Heart left ventricle (tissue), 16 donors: Measurements from ENCODE around the gene PRKAA2. TPM values are rescaled to one million over a fixed set of nuclear protein-coding genes. Genes with fewer than 3 reads are reported as not detected.
A peak's percentile ranks its signal among the peaks of the same experiment; 100 is the strongest.

Source experiments
- ATAC-seq, 4 donors: fragments of 200-7000 bp; cut with Tn5 transposase; one replicate each; pipeline ENCODE4 v1.9.1; 2020 to 2022; ENCODE audit warnings: moderate library complexity in 4 of 4, mild to moderate bottlenecking in 3 of 4, moderate number of reproducible peaks in 1 of 4
- DNase-seq, 5 donors: peaks; one replicate each; pipeline ENCODE4 v3.0.0-alpha.2; 2020
- H3K27ac ChIP-seq, 12 donors: fragments of 200-600 bp; sonication (generic) in 4 of 12; one replicate each; pipeline versions ENCODE4 v1.5.0 to v1.8.0; 2016 to 2022; ENCODE audit warnings: mild to moderate bottlenecking in 2 of 12
- H3K27me3 ChIP-seq, 9 donors: fragments of 200-600 bp; sonication (generic) in 2 of 9; one replicate each; pipeline versions ENCODE4 v1.5.1 to v1.8.0; 2016 to 2022; ENCODE audit warnings: mild to moderate bottlenecking in 3 of 9
- H3K36me3 ChIP-seq, 9 donors: fragments of 200-600 bp; sonication (generic) in 2 of 9; one replicate each; pipeline versions ENCODE4 v1.5.0 to v1.8.0; 2018 to 2022; ENCODE audit warnings: mild to moderate bottlenecking in 2 of 9
- H3K4me1 ChIP-seq, 12 donors: fragments of 200-600 bp; sonication (generic) in 4 of 12; one replicate each; pipeline versions ENCODE4 v1.5.0 to v1.8.0; 2016 to 2022; ENCODE audit warnings: mild to moderate bottlenecking in 3 of 12
- H3K4me3 ChIP-seq, 12 donors: fragments of 200-600 bp; sonication (generic) in 4 of 12; one replicate each; pipeline versions ENCODE4 v1.5.0 to v1.8.0; 2017 to 2022; ENCODE audit warnings: mild to moderate bottlenecking in 9 of 12, moderate library complexity in 4 of 12
- H3K9me3 ChIP-seq, 12 donors: fragments of 200-600 bp; sonication (generic) in 4 of 12; one replicate each; pipeline versions ENCODE4 v1.5.0 to v1.8.0; 2016 to 2022; ENCODE audit warnings: mild to moderate bottlenecking in 1 of 12
- POLR2A ChIP-seq, 2 donors: fragments of 450-650 bp; IDR thresholded peaks; one replicate each; pipeline ENCODE4 v1.6.1; 2017; ENCODE audit warnings: antibody characterized with exemption in 2 of 2, mild to moderate bottlenecking in 2 of 2, moderate library complexity in 2 of 2
- WGBS, 4 donors: extraction: QIAGEN DNeasy Blood & Tissue Kit in 2 of 4; methylation state at CpG; one replicate each; pipeline versions ENCODE4 v1.1.5 to v1.1.7; 2013 to 2018; 5-methylcytosine and 5-hydroxymethylcytosine counted together
- intact Hi-C, 10 donors: fragments of 100-400 bp; cut with DNase I; formaldehyde crosslinking; loops; one replicate each; pipeline versions ENCODE4 v1.11.1 to v1.14.2; 2022
- polyA plus RNA-seq, 2 donors: library from polyadenylated mRNA; stranded (reverse); fragments of 200-250 nt; gene quantifications; one replicate each; pipeline ENCODE4 v1.2.3, GENCODE V29; 2013
- total RNA-seq, 9 donors: library from RNA; depleted of rRNA in 2 of 9; stranded (reverse); fragments of >200 nt in 2 of 9; fragmentation: NEBNext Ultra II Directional in 3 of 9; extraction: Animal tissue kit (Norgen Biotek cat#: 25700) in 3 of 9; gene quantifications; one replicate each; pipeline versions ENCODE4 v1.1.0 to v1.2.4, GENCODE V29; 2016 to 2023
- TF ChIP-seq, protein P1 (sequence below), 12 donors: fragments of 200-600 bp; sonication (generic) in 4 of 12; IDR thresholded peaks; one replicate each; pipeline versions ENCODE4 v1.5.0 to v1.8.0; 2018 to 2022; ENCODE audit warnings: antibody characterized with exemption in 12 of 12, mild to moderate bottlenecking in 5 of 12
- donor health status: ischemic (EF 13 %, LVEDD 7.1; RV severe dilation, severe dysfunction).
- donor health status: healthy with polysubstance abuse.
- donor health status: DM: no; HTN: yes; CAD: no.
- donor health status: DM: no; HTN: no; CAD: no.
- donor health status: ischemic (EF 25% LVEDD 6.9; RV normal size, moderate dysfunction).
- donor health status: ischemic (EF 25% LVEDD 5.7; RV mildly dilated, moderate dysfunction).
- donor health status: healthy.
- donor health status: DM: yes; HTN: yes; CAD: no.
- donor health status: ischemic (EF 35%, LVEDD 5.7; RV mildly dilated, moderate dysfunction).
- donor health status: nonischemic (EF 11% LVEDD 7.7; RV severe dilation, severe dysfunction).
- donor health status: DM: yes; HTN: yes; CAD: no.
- donor health status: PGD.
- donor health status: ischemic (EF 29% LVEDD 5.4; RV normal size, mild dysfunction).
- donor health status: nonischemic (EF 23%, LVEDD 6.1; RV moderate dilation, normal function).

Gene PRKAA2
- total and polyA plus RNA-seq, 11 donors, result 17.6 to 163 (median 105) TPM

DNA sequence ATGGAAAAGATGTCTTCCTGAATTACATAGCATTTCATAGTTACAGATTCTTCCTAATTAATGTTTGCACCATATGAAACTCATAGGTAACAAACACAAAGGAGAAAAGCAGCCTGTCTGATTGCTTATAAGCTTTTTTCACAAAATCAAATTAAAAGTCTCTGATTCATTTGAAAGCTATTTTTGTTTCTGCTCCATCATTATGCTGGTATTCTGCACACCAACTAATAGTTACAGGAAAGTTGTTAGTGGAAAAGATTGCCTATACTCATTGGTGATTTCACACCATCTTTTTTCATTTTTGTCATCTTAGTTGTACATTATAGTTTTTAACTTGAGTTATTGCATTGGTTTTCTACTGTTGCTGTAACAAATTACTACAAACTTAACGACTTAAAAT, 70.0 kb downstream of the PRKAA2 start:
- TF ChIP-seq POLR2A (IDR thresholded peaks at IDR 0.05), result no peak
- TF ChIP-seq, protein P1, sequence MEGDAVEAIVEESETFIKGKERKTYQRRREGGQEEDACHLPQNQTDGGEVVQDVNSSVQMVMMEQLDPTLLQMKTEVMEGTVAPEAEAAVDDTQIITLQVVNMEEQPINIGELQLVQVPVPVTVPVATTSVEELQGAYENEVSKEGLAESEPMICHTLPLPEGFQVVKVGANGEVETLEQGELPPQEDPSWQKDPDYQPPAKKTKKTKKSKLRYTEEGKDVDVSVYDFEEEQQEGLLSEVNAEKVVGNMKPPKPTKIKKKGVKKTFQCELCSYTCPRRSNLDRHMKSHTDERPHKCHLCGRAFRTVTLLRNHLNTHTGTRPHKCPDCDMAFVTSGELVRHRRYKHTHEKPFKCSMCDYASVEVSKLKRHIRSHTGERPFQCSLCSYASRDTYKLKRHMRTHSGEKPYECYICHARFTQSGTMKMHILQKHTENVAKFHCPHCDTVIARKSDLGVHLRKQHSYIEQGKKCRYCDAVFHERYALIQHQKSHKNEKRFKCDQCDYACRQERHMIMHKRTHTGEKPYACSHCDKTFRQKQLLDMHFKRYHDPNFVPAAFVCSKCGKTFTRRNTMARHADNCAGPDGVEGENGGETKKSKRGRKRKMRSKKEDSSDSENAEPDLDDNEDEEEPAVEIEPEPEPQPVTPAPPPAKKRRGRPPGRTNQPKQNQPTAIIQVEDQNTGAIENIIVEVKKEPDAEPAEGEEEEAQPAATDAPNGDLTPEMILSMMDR (IDR thresholded peaks at IDR 0.05), result no peak
- no peak overlapping the region for H3K27ac ChIP-seq
- ATAC-seq (no peak), DNase-seq (no peak)
- no peaks in the 10 kb centered on the region for H3K27me3 ChIP-seq
- intact Hi-C loops, result loop anchor here in 2 of 10 donors (10.0 kb wide), 2 partner anchors 70 to 1430 kb away; partner anchors contain the start of gene PRKAA2 (in 1 of the 2)
- H3K9me3 ChIP-seq, result no peaks in the 10 kb centered on the region
- no peak overlapping the region for H3K4me3 ChIP-seq
- 60 to 72% (median 62%) methylated on average over 1 of the region's 1 CpG for WGBS, 4 donors
- H3K4me1 ChIP-seq, result peaks cover 0 to 6% (median 0%) of the 10 kb centered on the region in 12 donors
- no peaks in the 10 kb centered on the region for H3K36me3 ChIP-seq

DNA sequence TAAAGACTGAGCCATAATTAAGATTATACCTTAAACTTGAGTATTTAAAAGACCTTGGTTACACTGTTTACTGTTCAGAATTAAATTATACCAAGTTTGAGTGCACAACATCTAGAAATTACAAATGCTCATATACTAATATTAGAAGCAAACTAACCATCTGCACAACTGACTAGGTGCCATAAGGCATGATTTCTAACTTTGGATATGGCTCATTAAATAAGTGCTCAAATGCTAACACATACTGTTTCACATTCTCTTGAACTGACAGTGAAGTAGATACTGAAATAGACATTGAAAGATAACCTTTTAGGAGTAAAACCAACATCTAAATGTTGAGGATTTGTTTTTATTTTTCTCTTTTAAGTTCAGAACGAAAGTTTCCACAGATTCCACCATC, 74.1 kb downstream of the PRKAA2 start:
- peaks cover 0 to 4% (median 0%) of the 10 kb centered on the region in 12 donors for H3K4me1 ChIP-seq
- DNase-seq (no peak), ATAC-seq (peak in 1 of 4 donors; percentile 48)
- H3K36me3 ChIP-seq, result peaks cover 0 to 13% (median 0%) of the 10 kb centered on the region in 9 donors
- H3K4me3 ChIP-seq, result no peak overlapping the region
- H3K9me3 ChIP-seq, result no peaks in the 10 kb centered on the region
- no peak for TF ChIP-seq POLR2A (IDR thresholded peaks at IDR 0.05)
- TF ChIP-seq, protein P1 (IDR thresholded peaks at IDR 0.05), result no peak
- no peaks in the 10 kb centered on the region for H3K27me3 ChIP-seq
- intact Hi-C loops, result loop anchor here in 2 of 10 donors (10.0 kb wide), 2 partner anchors 74 to 1434 kb away; partner anchors contain the start of gene PRKAA2 (in 1 of the 2)
- no peak overlapping the region for H3K27ac ChIP-seq
- 48 to 63% (median 62%) methylated on average over 1 of the region's 1 CpG for WGBS, 4 donors

DNA sequence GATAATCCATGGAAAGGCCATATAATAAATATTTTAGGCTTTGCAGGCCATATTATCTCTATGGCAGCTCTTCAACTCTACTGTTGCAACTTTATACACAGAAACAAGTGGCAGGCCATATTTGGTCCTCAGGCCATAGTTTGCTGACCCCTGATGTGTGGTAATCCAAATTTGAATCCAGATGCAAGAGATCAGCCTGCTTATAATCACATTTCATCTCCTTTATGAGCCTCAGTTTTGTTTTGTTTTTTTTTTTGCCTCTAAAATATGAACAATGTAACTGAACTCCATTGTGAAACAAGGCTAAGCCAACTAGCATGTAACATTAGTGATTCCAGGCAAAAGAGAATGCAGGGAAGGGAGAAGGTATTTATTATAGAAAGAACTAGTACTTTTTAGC, 81.6 kb downstream of the PRKAA2 start:
- intact Hi-C loops, result no loop called here
- H3K4me3 ChIP-seq, result no peak overlapping the region

DNA sequence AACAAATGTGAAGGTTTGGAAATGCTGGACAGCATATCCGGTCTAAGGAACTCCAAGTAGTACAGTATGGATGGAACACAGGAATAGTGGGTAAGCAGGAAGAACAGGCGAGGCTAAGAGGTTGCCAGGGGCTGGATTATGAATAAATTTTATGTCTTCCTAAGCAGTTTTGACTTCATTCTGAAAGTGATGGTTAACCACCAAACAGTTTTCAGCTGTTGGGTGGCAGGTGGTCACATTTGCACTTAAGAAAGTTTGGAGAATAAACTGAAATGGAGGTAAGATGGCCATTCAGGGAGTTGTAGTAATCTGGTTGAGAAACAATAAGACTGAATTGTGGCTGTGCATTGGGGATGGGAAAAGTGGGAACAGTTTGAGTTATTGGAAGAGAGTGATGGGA, 83.8 kb downstream of the PRKAA2 start:
- intact Hi-C loops, result no loop called here
- WGBS, 4 donors, result 78 to 94% (median 89%) methylated on average over 2 of the region's 2 CpGs
- TF ChIP-seq, protein P1 (IDR thresholded peaks at IDR 0.05), result no peak
- no peak for TF ChIP-seq POLR2A (IDR thresholded peaks at IDR 0.05)
- ATAC-seq, result no peak
- Histone ChIP-seq H3K9me3 (no peaks in the 10 kb centered on the region), H3K4me3 (no peak overlapping the region), H3K27me3 (no peaks in the 10 kb centered on the region), H3K27ac (no peak overlapping the region), H3K36me3 (peaks cover 0 to 4% (median 0%) of the 10 kb centered on the region in 9 donors), H3K4me1 (no peaks in the 10 kb centered on the region)
- DNase-seq, result no peak

More for the DNA sequence above, 81.6 kb downstream of the PRKAA2 start:
- no peak for TF ChIP-seq POLR2A (IDR thresholded peaks at IDR 0.05)
- TF ChIP-seq, protein P1 (IDR thresholded peaks at IDR 0.05), result no peak
- ATAC-seq (no peak), DNase-seq (no peak)
- H3K4me1 ChIP-seq, result peaks cover 0 to 4% (median 0%) of the 10 kb centered on the region in 12 donors
- no peaks in the 10 kb centered on the region for H3K9me3 ChIP-seq
- H3K27ac ChIP-seq, result no peak overlapping the region
- H3K36me3 ChIP-seq, result peaks cover 0 to 13% (median 0%) of the 10 kb centered on the region in 9 donors
- no peaks in the 10 kb centered on the region for H3K27me3 ChIP-seq
